Gastrocnemius medialis (tissue), 4 donors: ENCODE results near the gene FOXL1.

Experiments used
- POLR2A ChIP-seq, 2 donors: fragments of 450-650 bp; IDR thresholded peaks; one replicate each; pipeline ENCODE4 v1.6.1; 2017; ENCODE audit warnings: antibody characterized with exemption in 2 of 2, mild to moderate bottlenecking in 2 of 2, moderate library complexity in 2 of 2
- TF ChIP-seq, protein P1 (sequence below), 5 experiments: fragments of 450-650 bp in 3 of 5; fragments of 200-600 bp in 2 of 5; sonication (generic) in 2 of 5; IDR thresholded peaks in 4 of 5; conservative IDR thresholded peaks in 1 of 5; 1 replicate in 4 of 5; 2 replicates in 1 of 5; pipeline ENCODE4 v1.5.1; 2016 to 2019; ENCODE audit warnings: antibody characterized with exemption in 5 of 5, mild to moderate bottlenecking in 3 of 5, moderate library complexity in 3 of 5

DNA sequence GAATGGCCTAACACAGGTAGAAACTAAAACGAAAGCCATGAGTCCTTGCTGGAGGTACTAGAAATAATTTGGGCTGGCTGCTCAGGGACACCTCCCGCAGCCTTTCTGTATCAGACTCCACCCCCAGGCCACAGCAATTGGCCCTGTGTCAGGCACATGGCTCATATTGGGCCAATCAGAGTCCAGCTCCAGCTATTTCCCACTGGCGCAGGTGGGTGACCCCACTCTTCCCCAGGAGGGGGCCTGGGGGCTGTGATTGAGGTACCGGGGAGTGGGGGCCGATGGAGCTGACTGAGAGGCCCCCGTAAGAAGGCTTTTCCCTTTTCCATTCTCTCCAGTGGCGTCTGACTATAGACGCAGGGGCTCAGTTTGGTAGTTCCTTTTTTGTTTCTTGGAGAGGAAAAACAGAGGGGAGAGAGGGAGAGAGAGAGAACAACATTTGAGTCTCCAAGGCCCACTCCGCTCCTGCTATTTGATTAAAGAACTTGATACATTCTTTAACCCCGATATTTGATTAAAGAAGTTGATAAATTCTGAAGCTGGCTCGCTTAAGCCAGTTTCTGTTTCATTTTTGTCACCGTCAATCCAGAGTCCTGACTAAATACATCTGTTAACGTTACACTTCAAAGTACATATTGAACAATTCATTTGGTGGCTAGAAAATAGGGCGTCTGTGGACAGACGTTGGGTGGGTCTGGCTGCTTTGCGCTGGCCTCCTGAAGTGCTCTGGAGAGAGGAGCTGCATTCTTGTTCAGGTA lies 26.3 kb downstream of the FOXL1 start:
- TF ChIP-seq, protein P1, sequence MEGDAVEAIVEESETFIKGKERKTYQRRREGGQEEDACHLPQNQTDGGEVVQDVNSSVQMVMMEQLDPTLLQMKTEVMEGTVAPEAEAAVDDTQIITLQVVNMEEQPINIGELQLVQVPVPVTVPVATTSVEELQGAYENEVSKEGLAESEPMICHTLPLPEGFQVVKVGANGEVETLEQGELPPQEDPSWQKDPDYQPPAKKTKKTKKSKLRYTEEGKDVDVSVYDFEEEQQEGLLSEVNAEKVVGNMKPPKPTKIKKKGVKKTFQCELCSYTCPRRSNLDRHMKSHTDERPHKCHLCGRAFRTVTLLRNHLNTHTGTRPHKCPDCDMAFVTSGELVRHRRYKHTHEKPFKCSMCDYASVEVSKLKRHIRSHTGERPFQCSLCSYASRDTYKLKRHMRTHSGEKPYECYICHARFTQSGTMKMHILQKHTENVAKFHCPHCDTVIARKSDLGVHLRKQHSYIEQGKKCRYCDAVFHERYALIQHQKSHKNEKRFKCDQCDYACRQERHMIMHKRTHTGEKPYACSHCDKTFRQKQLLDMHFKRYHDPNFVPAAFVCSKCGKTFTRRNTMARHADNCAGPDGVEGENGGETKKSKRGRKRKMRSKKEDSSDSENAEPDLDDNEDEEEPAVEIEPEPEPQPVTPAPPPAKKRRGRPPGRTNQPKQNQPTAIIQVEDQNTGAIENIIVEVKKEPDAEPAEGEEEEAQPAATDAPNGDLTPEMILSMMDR (IDR thresholded peaks at IDR 0.05 in 4 of 5, conservative IDR thresholded peaks at IDR 0.05 in 1 of 5) = no peak
- no peak for TF ChIP-seq POLR2A (IDR thresholded peaks at IDR 0.05)
